Immature natural killer cell (primary cell): ENCODE results near the gene UGT1A10. TPM values are rescaled to one million over a fixed set of nuclear protein-coding genes. Genes with fewer than 3 reads are reported as not detected.
"Not testable (repeated sequence)": the region's sequence is repeated elsewhere in the genome, so short reads cannot be mapped to it uniquely, and the experiment has no call there.

Experiments used
- DNase-seq, 3 donors: peaks; one replicate each; pipeline ENCODE4 v3.0.0; 2022; ENCODE audit warnings: mixed read lengths in 1 of 3
- H3K27ac Mint-ChIP-seq, 6 donors: one replicate each; pipeline ENCODE4 v1.8.0; 2020; ENCODE audit warnings: mixed read lengths in 6 of 6, mild to moderate bottlenecking in 5 of 6, inconsistent platforms in 4 of 6, moderate library complexity in 3 of 6
- H3K27me3 Mint-ChIP-seq, 3 donors: one replicate each; pipeline ENCODE4 v1.8.0; 2020 to 2021; ENCODE audit warnings: low read depth in 3 of 3, mild to moderate bottlenecking in 3 of 3, mixed read lengths in 3 of 3, moderate library complexity in 3 of 3, inconsistent platforms in 1 of 3
- H3K36me3 Mint-ChIP-seq, 3 donors: one replicate each; pipeline ENCODE4 v1.8.0; 2020; ENCODE audit warnings: mixed read lengths in 3 of 3, inconsistent platforms in 2 of 3, mild to moderate bottlenecking in 2 of 3
- H3K4me1 Mint-ChIP-seq, 2 donors: one replicate each; pipeline ENCODE4 v1.8.0; 2020; ENCODE audit warnings: inconsistent platforms in 2 of 2, mild to moderate bottlenecking in 2 of 2, mixed read lengths in 2 of 2, moderate library complexity in 1 of 2
- H3K4me3 Mint-ChIP-seq, 5 donors: one replicate each; pipeline ENCODE4 v1.8.0; 2020; ENCODE audit warnings: mild to moderate bottlenecking in 5 of 5, mixed read lengths in 5 of 5, inconsistent platforms in 3 of 5, moderate library complexity in 3 of 5
- H3K9me3 Mint-ChIP-seq, 6 donors: one replicate each; pipeline ENCODE4 v1.8.0; 2020; ENCODE audit warnings: mild to moderate bottlenecking in 6 of 6, mixed read lengths in 6 of 6, inconsistent platforms in 4 of 6, moderate library complexity in 3 of 6
- polyA plus RNA-seq, 3 donors: library from polyadenylated mRNA; unstranded; fragments of 300-500 nt; fragmentation: Illumina TruSeq; gene quantifications; one replicate each; pipeline ENCODE4 v1.2.3, GENCODE V29; 2021

Gene UGT1A10
- polyA plus RNA-seq, 3 donors from 2014 or later = not detected

GRCh38 chr2:233627331-233628025 lies 8.8 kb upstream of the UGT1A10 start:
- peaks cover 1 to 18% (median 5%) of the 10 kb centered on the region in 3 donors for H3K27me3 Mint-ChIP-seq

GRCh38 chr2:233638836-233639235 lies 2.6 kb downstream of the UGT1A10 start:
- Mint-ChIP-seq H3K27me3 (peaks cover 2 to 17% (median 2%) of the 10 kb centered on the region in 3 donors), H3K4me1 (no peaks in the 10 kb centered on the region), H3K9me3 (peaks cover 0 to 4% (median 0%) of the 10 kb centered on the region in 6 donors), H3K27ac (no peak overlapping the region), H3K36me3 (peaks cover 0 to 6% (median 0%) of the 10 kb centered on the region in 3 donors), H3K4me3 (no peak overlapping the region)
- no peak for DNase-seq

More at GRCh38 chr2:233627331-233628025, 8.8 kb upstream of the UGT1A10 start:
- H3K9me3 Mint-ChIP-seq = peaks cover 3 to 19% (median 10%) of the 10 kb centered on the region in 6 donors
- no peak overlapping the region for H3K4me3 Mint-ChIP-seq
- no peak for DNase-seq
- no peak overlapping the region for H3K27ac Mint-ChIP-seq
- H3K36me3 Mint-ChIP-seq = peaks cover 0 to 3% (median 0%) of the 10 kb centered on the region in 3 donors
- no peaks in the 10 kb centered on the region for H3K4me1 Mint-ChIP-seq

DNA sequence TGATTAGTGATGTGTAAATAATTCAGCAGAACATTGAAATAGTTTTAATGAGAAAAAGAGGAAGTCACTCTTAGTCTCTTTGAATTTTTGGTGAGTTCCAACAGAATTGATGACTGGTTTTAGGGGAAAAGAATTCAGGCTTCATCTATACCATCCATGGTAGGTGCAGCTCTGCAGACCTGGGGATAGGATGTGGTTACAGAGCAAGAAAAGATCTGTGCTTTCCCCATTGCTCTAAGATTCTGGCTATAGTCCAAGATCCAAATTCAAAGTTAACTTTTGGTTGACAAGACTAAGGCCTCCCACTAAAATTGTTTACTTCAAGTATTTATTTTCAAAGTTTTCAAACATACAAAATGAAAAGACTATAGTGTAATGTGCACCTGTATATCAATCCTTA lies 3.6 kb downstream of the UGT1A10 start:
- H3K4me3 Mint-ChIP-seq = no peak overlapping the region
- no peaks in the 10 kb centered on the region for H3K4me1 Mint-ChIP-seq
- H3K27ac Mint-ChIP-seq = no peak overlapping the region
- peaks cover 0 to 4% (median 0%) of the 10 kb centered on the region in 6 donors for H3K9me3 Mint-ChIP-seq
- no peak for DNase-seq
- H3K36me3 Mint-ChIP-seq = peaks cover 0 to 6% (median 0%) of the 10 kb centered on the region in 3 donors
- peaks cover 2 to 20% (median 2%) of the 10 kb centered on the region in 3 donors for H3K27me3 Mint-ChIP-seq

DNA sequence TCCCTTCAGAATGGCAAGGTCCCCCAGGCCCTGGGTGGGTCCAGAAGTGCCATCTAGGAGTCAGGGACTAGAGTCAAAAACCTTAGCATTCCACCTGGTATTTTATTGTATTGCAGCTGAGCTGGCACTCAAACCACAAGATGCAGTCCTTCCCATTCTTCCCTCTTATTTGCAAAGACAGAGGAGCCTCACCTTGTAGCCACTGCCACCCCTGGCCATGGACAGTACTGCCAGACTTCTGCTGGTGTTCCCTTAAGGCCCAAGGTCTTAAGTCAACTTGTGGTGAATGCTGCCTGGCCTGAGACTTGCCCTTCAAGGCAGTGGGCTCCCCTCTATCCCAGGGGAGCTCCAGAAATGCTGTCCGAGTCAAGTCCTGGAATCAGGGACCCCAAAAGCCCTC lies 6.9 kb downstream of the UGT1A10 start:
- no peak for DNase-seq
- no peak overlapping the region for H3K4me3 Mint-ChIP-seq
- H3K27me3 Mint-ChIP-seq = peaks cover 0 to 19% (median 4%) of the 10 kb centered on the region in 3 donors
- H3K9me3 Mint-ChIP-seq = peaks cover 0 to 10% (median 5%) of the 10 kb centered on the region in 6 donors
- H3K4me1 Mint-ChIP-seq = peaks cover 17 to 18% of the 10 kb centered on the region in 2 donors
- peaks cover 0 to 10% (median 5%) of the 10 kb centered on the region in 3 donors for H3K36me3 Mint-ChIP-seq
- H3K27ac Mint-ChIP-seq = no peak overlapping the region

GRCh38 chr2:233646033-233646432 lies 9.8 kb downstream of the UGT1A10 start:
- not testable (repeated sequence) for H3K27ac Mint-ChIP-seq, H3K36me3 Mint-ChIP-seq, DNase-seq, H3K4me3 Mint-ChIP-seq
- peaks cover 0 to 10% (median 5%) of the 10 kb centered on the region in 6 donors for H3K9me3 Mint-ChIP-seq
- H3K27me3 Mint-ChIP-seq = peaks cover 2 to 19% (median 5%) of the 10 kb centered on the region in 3 donors
- H3K4me1 Mint-ChIP-seq = peaks cover 17 to 18% of the 10 kb centered on the region in 2 donors

- Mint-ChIP-seq H3K4me3 (no peak overlapping the region), H3K4me1 (peaks cover 34 to 35% of the 10 kb centered on the region in 2 donors), H3K9me3 (peaks cover 0 to 8% (median 5%) of the 10 kb centered on the region in 6 donors), H3K36me3 (peaks cover 0 to 5% (median 4%) of the 10 kb centered on the region in 3 donors), H3K27ac (no peak overlapping the region), H3K27me3 (peaks cover 2 to 14% (median 5%) of the 10 kb centered on the region in 3 donors)
- no peak for DNase-seq
Observed at GRCh38 chr2:233650981-233651380, 14.7 kb downstream of the UGT1A10 start.

GRCh38 chr2:233651430-233651829 lies 15.2 kb downstream of the UGT1A10 start:
- no peak overlapping the region for H3K4me3 Mint-ChIP-seq
- H3K27me3 Mint-ChIP-seq = peaks cover 2 to 11% (median 5%) of the 10 kb centered on the region in 3 donors
- H3K27ac Mint-ChIP-seq = no peak overlapping the region
- peaks cover 0 to 4% (median 4%) of the 10 kb centered on the region in 3 donors for H3K36me3 Mint-ChIP-seq
- peaks cover 36 to 37% of the 10 kb centered on the region in 2 donors for H3K4me1 Mint-ChIP-seq
- peaks cover 0 to 6% (median 4%) of the 10 kb centered on the region in 6 donors for H3K9me3 Mint-ChIP-seq
- DNase-seq = no peak

GRCh38 chr2:233654501-233654900 lies 18.3 kb downstream of the UGT1A10 start:
- Mint-ChIP-seq H3K4me1 (peaks cover 28% of the 10 kb centered on the region in 2 donors), H3K4me3 (peak overlapping the region in 3 of 5 donors; percentile 25 to 48 (median 29))

DNA sequence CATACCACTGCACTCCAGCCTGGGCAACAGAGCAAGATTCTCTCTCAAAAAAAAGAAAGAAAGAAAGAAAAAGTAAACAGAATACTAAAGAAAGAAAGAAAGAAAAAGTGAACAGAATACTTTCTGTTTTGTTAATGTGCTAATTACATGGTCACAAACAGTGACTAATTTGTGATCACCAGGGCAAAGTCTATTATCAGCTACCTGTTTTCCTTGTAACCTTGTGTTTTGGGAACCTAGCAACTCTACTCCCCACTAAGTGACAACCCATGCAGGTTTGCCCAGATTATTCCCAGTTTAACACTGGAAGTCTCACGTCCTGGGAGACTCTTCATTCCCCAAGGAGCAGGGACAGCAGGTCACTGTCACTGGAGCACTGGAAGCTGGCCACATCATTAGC lies 18.8 kb downstream of the UGT1A10 start:
- Mint-ChIP-seq H3K9me3 (no peaks in the 10 kb centered on the region), H3K27me3 (peaks cover 3 to 19% (median 7%) of the 10 kb centered on the region in 3 donors), H3K4me1 (peaks cover 28% of the 10 kb centered on the region in 2 donors), H3K27ac (peak overlapping the region in 1 of 6 donors; percentile 59), H3K4me3 (peak overlapping the region in 3 of 5 donors; percentile 25 to 48 (median 29)), H3K36me3 (no peaks in the 10 kb centered on the region)
- no peak for DNase-seq

More at GRCh38 chr2:233654501-233654900, 18.3 kb downstream of the UGT1A10 start:
- no peaks in the 10 kb centered on the region for H3K36me3 Mint-ChIP-seq
- peaks cover 3 to 15% (median 5%) of the 10 kb centered on the region in 3 donors for H3K27me3 Mint-ChIP-seq
- no peaks in the 10 kb centered on the region for H3K9me3 Mint-ChIP-seq
- DNase-seq = peak; percentile 4 to 19 (median 11)
- peak overlapping the region in 1 of 6 donors; percentile 59 for H3K27ac Mint-ChIP-seq

GRCh38 chr2:233655943-233656342 lies 19.7 kb downstream of the UGT1A10 start:
- H3K4me3 Mint-ChIP-seq, DNase-seq, H3K36me3 Mint-ChIP-seq, H3K9me3 Mint-ChIP-seq, H3K27ac Mint-ChIP-seq: not testable (repeated sequence)
- H3K27me3 Mint-ChIP-seq = peaks cover 3 to 19% (median 7%) of the 10 kb centered on the region in 3 donors
- peaks cover 28% of the 10 kb centered on the region in 2 donors for H3K4me1 Mint-ChIP-seq

DNA sequence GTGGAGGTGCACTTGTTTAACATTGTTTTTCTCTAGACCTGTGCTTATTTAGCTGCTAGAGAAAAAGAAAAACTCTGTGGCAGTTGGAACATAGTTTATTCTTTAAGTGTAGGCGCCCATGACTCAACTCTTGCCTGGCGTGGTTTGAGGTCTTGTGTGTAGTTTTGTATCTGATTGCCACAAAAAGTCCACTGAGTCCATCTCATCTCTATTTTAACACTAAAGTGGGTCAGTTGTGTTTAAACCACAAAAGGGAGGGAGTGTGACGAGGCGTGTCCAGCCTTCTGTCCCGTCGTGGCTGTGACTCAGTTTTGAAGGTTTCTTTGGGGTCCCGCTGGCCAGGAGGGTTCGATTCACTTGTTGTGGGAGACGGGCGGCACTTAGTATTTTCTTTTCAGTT lies 20.2 kb downstream of the UGT1A10 start:
- Mint-ChIP-seq H3K4me1 (peaks cover 28% of the 10 kb centered on the region in 2 donors), H3K36me3 (no peaks in the 10 kb centered on the region), H3K4me3 (no peak overlapping the region), H3K27me3 (peaks cover 3 to 19% (median 7%) of the 10 kb centered on the region in 3 donors), H3K27ac (no peak overlapping the region), H3K9me3 (no peaks in the 10 kb centered on the region)
- no peak for DNase-seq

DNA sequence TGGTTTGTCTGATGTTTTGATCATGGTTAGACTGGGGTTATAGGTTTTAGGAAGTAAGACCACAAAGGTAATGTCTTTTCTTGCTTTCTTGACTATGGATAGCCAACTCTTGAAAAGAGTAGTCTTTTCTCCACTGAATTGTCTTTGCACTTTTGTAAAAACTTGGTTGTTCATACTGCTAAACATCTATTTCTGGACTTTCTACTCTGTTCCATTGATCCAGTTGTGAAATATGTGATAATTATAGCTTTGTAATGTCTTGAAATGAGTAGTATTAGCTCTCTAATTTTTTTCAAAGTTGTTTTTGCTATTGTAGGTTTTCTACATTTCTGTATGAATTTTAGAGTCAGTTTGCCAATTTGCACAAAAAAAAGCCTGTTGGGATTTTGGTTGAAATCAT lies 22.4 kb downstream of the UGT1A10 start:
- H3K27me3 Mint-ChIP-seq = peaks cover 3 to 21% (median 7%) of the 10 kb centered on the region in 3 donors

GRCh38 chr2:233663911-233664310 lies 27.7 kb downstream of the UGT1A10 start:
- Mint-ChIP-seq H3K4me3 (no peak overlapping the region), H3K27ac (no peak overlapping the region), H3K36me3 (no peaks in the 10 kb centered on the region), H3K4me1 (no peaks in the 10 kb centered on the region), H3K27me3 (peaks cover 2 to 27% (median 6%) of the 10 kb centered on the region in 3 donors), H3K9me3 (peaks cover 0 to 8% (median 0%) of the 10 kb centered on the region in 6 donors)
- DNase-seq = no peak

More for the DNA sequence above, 22.4 kb downstream of the UGT1A10 start:
- H3K27ac Mint-ChIP-seq = no peak overlapping the region
- peaks cover 28% of the 10 kb centered on the region in 2 donors for H3K4me1 Mint-ChIP-seq
- H3K9me3 Mint-ChIP-seq = no peaks in the 10 kb centered on the region
- H3K4me3 Mint-ChIP-seq = no peak overlapping the region
- no peaks in the 10 kb centered on the region for H3K36me3 Mint-ChIP-seq
- DNase-seq = no peak

GRCh38 chr2:233668605-233669260 lies 32.5 kb downstream of the UGT1A10 start:
- H3K36me3 Mint-ChIP-seq = no peaks in the 10 kb centered on the region
- no peaks in the 10 kb centered on the region for H3K4me1 Mint-ChIP-seq
- H3K9me3 Mint-ChIP-seq = peaks cover 0 to 8% (median 0%) of the 10 kb centered on the region in 6 donors
- H3K4me3 Mint-ChIP-seq = no peak overlapping the region
- H3K27ac Mint-ChIP-seq = no peak overlapping the region
- no peak for DNase-seq
- peaks cover 1 to 15% (median 5%) of the 10 kb centered on the region in 3 donors for H3K27me3 Mint-ChIP-seq
